Right atrium auricular region (tissue), 2 donors: Measurements from ENCODE around the gene TGFBRAP1. TPM values are rescaled to one million over a fixed set of nuclear protein-coding genes. Genes with fewer than 3 reads are reported as not detected.
"Not testable (repeated sequence)": the region's sequence is repeated elsewhere in the genome, so short reads cannot be mapped to it uniquely, and the experiment has no call there.

Source experiments
- DNase-seq: peaks from one replicate; pipeline ENCODE4 v3.0.0-alpha.2; 2019; ENCODE audit warnings: low spot score
- H3K27ac ChIP-seq, 2 donors: fragments of 200-600 bp; sonication (generic); 1 replicate in 1 of 2; 2 replicates in 1 of 2; pipeline ENCODE4 v1.5.1; 2016 to 2019
- H3K27me3 ChIP-seq, 2 donors: fragments of 200-600 bp; sonication (generic); one replicate each; pipeline versions ENCODE4 v1.5.1 to v1.6.0; 2017 to 2019
- H3K36me3 ChIP-seq: fragments of 200-600 bp; sonication (generic); one replicate; pipeline ENCODE4 v1.5.1; 2016
- H3K4me1 ChIP-seq, 2 donors: fragments of 200-600 bp; sonication (generic); one replicate each; pipeline versions ENCODE4 v1.5.1 to v1.6.0; 2017 to 2019
- H3K4me3 ChIP-seq, 2 donors: fragments of 200-600 bp; sonication (generic); 1 replicate in 1 of 2; 2 replicates in 1 of 2; pipeline ENCODE4 v1.5.1; 2017 to 2019; ENCODE audit warnings: mild to moderate bottlenecking in 1 of 2, moderate library complexity in 1 of 2
- H3K9me3 ChIP-seq, 2 donors: fragments of 200-600 bp; sonication (generic); one replicate each; pipeline ENCODE4 v1.5.1; 2019
- total RNA-seq, 2 donors: library from RNA; depleted of rRNA; stranded (reverse); fragments of >200 nt; gene quantifications; one replicate each; pipeline ENCODE4 v1.1.0, GENCODE V29; 2016
- TF ChIP-seq, protein P1 (sequence below), 2 donors: fragments of 200-600 bp; sonication (generic); IDR thresholded peaks; one replicate each; pipeline ENCODE4 v1.5.1; 2019; ENCODE audit warnings: antibody characterized with exemption in 2 of 2

The TGFBRAP1 gene
- total RNA-seq, 2 donors from 2014 or later = 13.3 to 15.8 TPM

DNA sequence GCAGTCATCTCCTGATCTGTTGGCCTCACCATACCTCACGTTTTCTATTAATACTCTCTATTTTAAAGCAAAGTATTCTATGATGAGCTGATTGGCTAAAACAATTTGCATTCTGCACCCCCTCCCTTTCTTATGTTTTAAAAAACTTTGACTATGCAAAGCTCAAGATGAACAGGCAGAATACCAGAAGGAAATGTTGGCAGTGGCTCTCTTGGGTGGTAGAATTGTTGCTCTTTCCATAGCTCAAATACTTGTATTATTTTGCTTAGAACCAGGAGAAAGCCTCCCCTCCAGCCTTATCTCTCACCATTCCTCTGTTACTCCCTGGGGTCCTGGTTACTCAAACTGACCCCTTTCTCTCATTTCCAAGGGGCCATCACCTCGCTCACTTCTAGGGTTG is 73.6 kb downstream of the TGFBRAP1 start:
- Histone ChIP-seq H3K27ac (no peak overlapping the region), H3K9me3 (no peaks in the 10 kb centered on the region), H3K27me3 (no peaks in the 10 kb centered on the region), H3K4me3 (no peak overlapping the region), H3K36me3 (no peaks in the 10 kb centered on the region), H3K4me1 (no peaks in the 10 kb centered on the region)
- no peak for DNase-seq
- TF ChIP-seq, protein P1, sequence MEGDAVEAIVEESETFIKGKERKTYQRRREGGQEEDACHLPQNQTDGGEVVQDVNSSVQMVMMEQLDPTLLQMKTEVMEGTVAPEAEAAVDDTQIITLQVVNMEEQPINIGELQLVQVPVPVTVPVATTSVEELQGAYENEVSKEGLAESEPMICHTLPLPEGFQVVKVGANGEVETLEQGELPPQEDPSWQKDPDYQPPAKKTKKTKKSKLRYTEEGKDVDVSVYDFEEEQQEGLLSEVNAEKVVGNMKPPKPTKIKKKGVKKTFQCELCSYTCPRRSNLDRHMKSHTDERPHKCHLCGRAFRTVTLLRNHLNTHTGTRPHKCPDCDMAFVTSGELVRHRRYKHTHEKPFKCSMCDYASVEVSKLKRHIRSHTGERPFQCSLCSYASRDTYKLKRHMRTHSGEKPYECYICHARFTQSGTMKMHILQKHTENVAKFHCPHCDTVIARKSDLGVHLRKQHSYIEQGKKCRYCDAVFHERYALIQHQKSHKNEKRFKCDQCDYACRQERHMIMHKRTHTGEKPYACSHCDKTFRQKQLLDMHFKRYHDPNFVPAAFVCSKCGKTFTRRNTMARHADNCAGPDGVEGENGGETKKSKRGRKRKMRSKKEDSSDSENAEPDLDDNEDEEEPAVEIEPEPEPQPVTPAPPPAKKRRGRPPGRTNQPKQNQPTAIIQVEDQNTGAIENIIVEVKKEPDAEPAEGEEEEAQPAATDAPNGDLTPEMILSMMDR (IDR thresholded peaks at IDR 0.05) = no peak

DNA sequence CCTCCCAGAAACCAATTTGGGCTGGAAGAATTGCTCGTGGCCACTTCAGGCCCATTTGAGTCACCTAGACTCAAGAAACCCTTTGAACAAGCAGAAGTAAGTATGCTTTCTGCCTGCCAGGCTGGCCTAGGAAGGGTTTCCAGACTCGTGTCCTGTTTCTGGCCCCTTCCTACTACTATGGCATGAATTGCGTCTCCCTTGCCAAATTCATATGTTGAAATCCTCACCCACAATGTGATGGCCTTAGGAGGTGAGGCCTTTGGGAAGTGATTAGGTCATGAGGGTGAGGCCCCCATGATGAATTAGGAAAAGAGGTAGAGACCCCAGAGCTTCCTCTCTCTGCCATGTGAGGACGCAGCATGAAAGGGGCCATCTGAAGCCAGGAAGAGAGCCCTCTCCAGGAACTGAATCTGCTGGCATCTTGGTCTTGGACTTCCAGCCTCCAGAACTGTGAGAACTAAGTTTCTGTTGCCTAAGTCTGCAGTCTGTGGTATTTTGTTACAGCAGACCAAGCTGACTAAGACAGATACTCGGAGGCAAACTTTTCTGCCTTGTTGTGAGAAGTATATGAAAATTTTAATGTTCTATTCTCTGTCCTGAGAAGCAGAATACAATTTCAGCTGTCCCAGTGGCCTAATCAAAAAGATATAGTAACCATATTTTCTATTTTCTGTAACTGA is 74.9 kb downstream of the TGFBRAP1 start:
- no peak overlapping the region for H3K4me3 ChIP-seq
- no peak for DNase-seq
- no peak overlapping the region for H3K27ac ChIP-seq
- H3K36me3 ChIP-seq = no peaks in the 10 kb centered on the region
- no peaks in the 10 kb centered on the region for H3K9me3 ChIP-seq
- H3K27me3 ChIP-seq = no peaks in the 10 kb centered on the region
- no peaks in the 10 kb centered on the region for H3K4me1 ChIP-seq
- TF ChIP-seq, protein P1 (IDR thresholded peaks at IDR 0.05) = no peak

DNA sequence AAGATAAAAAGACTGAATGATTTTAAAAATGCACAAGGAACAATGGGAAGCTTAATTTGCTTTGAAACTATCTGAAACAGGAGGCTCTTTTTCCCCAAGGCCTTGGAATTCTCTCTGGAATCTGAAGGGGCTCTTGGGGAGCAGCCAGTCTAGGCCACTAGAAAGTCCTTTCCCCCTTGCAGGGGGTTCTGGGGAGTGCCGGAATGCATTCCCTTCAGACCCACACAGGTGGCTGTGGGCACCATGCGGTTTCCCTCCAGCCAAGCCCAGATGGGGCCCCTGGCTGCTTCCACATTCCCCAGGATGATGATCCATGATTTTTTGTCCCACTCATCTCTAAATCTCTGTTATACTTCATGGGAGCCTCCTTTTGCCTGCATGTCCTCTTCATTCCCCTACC is 77.3 kb downstream of the TGFBRAP1 start:
- Histone ChIP-seq H3K27me3 (no peaks in the 10 kb centered on the region), H3K36me3 (no peaks in the 10 kb centered on the region), H3K27ac (no peak overlapping the region), H3K4me1 (no peaks in the 10 kb centered on the region), H3K9me3 (no peaks in the 10 kb centered on the region), H3K4me3 (no peak overlapping the region)
- no peak for DNase-seq
- TF ChIP-seq, protein P1 (IDR thresholded peaks at IDR 0.05) = no peak

DNA sequence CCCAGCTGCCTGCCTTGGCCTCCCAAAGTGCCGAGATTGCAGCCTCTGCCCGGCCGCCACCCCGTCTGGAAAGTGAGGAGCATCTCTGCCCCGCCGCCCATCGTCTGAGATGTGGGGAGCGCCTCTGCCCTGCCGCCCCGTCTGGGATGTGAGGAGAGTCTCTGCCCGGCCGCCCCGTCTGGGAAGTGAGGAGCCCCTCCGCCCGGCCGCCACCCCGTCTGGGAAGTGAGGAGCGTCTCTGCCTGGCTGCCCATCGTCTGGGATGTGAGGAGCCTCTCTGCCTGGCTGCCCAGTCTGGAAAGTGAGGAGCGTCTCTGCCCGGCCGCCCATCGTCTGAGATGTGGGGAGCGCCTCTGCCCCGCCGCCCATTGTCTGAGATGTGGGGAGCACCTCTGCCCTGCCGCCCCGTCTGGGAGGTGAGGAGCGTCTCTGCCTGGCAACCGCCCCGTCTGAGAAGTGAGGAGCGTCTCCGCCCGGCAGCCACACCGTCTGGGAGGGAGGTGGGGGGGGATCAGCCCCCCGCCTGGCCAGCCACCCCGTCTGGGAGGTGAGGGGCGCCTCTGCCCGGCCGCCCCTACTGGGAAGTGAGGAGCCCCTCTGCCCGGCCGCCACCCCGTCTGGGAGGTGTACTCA is 78.4 kb downstream of the TGFBRAP1 start:
- not testable (repeated sequence) for H3K36me3 ChIP-seq, H3K9me3 ChIP-seq, H3K4me3 ChIP-seq, H3K27ac ChIP-seq, H3K4me1 ChIP-seq, DNase-seq, H3K27me3 ChIP-seq

DNA sequence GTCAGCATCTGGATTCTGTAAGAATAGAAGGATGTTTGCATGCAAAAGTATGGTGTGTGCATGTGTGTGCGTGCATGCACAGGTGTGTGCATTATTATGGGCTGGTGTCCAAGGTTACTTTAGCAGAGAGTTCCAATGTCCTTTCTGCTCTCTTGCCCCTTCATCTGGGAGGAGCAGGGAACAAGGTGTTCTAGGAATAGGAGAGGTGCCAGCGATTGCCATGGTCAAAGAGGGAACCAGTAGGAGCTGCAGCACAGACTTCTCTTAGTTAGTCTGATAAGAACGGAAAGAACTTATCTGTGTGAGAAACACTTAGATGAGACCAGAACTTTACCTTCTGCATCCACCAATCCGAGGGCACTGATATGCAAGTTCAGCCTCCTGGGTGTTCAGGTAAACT is 79.6 kb downstream of the TGFBRAP1 start:
- Histone ChIP-seq H3K4me3 (no peak overlapping the region), H3K27ac (no peak overlapping the region), H3K9me3 (no peaks in the 10 kb centered on the region), H3K4me1 (no peaks in the 10 kb centered on the region), H3K36me3 (no peaks in the 10 kb centered on the region), H3K27me3 (no peaks in the 10 kb centered on the region)
- DNase-seq = no peak
- TF ChIP-seq, protein P1 (IDR thresholded peaks at IDR 0.05) = no peak

DNA sequence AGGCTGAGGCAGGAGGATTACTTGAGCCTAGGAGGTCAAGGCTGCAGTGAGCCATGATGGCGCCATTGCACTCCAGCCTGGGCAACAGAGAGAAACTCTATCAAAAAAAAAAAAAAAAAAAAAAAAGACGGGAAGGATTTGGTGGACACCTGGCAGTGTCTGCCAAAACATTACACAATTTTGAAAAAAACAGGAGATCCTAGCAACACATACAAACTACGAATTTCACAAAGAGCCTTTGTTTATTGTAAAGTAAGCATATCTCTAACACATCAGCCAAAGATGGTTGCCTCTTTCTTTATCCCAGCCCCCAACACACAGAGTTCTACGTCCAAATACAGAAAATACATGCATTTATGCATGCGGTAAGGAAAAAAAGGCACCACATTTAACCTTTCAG is 80.4 kb downstream of the TGFBRAP1 start:
- H3K27me3 ChIP-seq = no peaks in the 10 kb centered on the region
- no peak overlapping the region for H3K27ac ChIP-seq
- TF ChIP-seq, protein P1 (IDR thresholded peaks at IDR 0.05) = no peak
- no peaks in the 10 kb centered on the region for H3K36me3 ChIP-seq
- no peak overlapping the region for H3K4me3 ChIP-seq
- no peaks in the 10 kb centered on the region for H3K9me3 ChIP-seq
- no peak for DNase-seq
- H3K4me1 ChIP-seq = no peaks in the 10 kb centered on the region
